HCT116 (cell line): ENCODE results near the gene FAM89B. TPM values are rescaled to one million over a fixed set of nuclear protein-coding genes. Genes with fewer than 3 reads are reported as not detected.

ENCODE experiments used
- ATAC-seq: fragments of 200-7000 bp; cut with Tn5 transposase; 2 replicates; pipeline ENCODE4 v1.9.1; 2020; ENCODE audit warnings: mild to moderate bottlenecking, moderate library complexity
- BruUV-seq: library from RNA; stranded (reverse); fragments of 400-500 nt; replicated peaks from 2 replicates; lab custom pipeline; 2021; lab: Mats Ljungman, UMichigan
- CTCF ChIA-PET: fragments of 300-600 bp; sonication (Branson Sonifier 250); formaldehyde crosslinking; loops from one replicate; lab custom pipeline; 2021; ENCODE audit warnings: antibody characterized with exemption; lab: Charles Lee
- POLR2A ChIA-PET: fragments of 300-600, 350-600 bp; sonication (Branson Sonifier 250); formaldehyde crosslinking; loops from one replicate; lab custom pipeline; 2021; ENCODE audit warnings: antibody characterized with exemption; lab: Charles Lee
- RAD21 ChIA-PET, 2 experiments: fragments of 300-600 bp; sonication (Branson Sonifier 250); formaldehyde crosslinking; loops; one replicate each; lab custom pipeline; 2023; ENCODE audit warnings: low total read pairs in 2 of 2; ENCODE audit not compliant: uncharacterized antibody in 2 of 2, unreplicated experiment in 2 of 2, low non-redundant PET in 1 of 2; lab: Charles Lee
- DNase-seq: peaks from one replicate; pipeline ENCODE4 v3.0.0-alpha.2; 2010; ENCODE audit warnings: low read depth, low spot score
- H2AFZ ChIP-seq: fragments of 200-600 bp; shearing (Covaris generic), sonication (generic); 2 replicates; pipeline ENCODE4 v1.6.1; 2017; ENCODE audit warnings: low read depth, mixed run types, mixed read lengths, antibody characterized with exemption, low read length; ENCODE audit not compliant: poor library complexity, severe bottlenecking
- H3K27ac ChIP-seq: 2 replicates; pipeline ENCODE4 v1.5.1; 2012; ENCODE audit warnings: low read depth, low read length
- H3K27me3 ChIP-seq: fragments of 200-600 bp; sonication (generic); 2 replicates; pipeline ENCODE4 v1.6.1; 2016; ENCODE audit warnings: mixed run types, low read length, mixed read lengths; ENCODE audit not compliant: insufficient read depth
- H3K36me3 ChIP-seq, 2 experiments: fragments of 200-500 bp in 1 of 2; fragments of 200-600 bp in 1 of 2; sonication (Bioruptor generic) in 1 of 2; sonication (generic) in 1 of 2; 2 replicates each; pipeline versions ENCODE4 v1.5.1 to v1.6.1; 2014 to 2016; ENCODE audit warnings: low read length in 2 of 2, inconsistent platforms in 1 of 2, mixed read lengths in 1 of 2, mixed run types in 1 of 2; ENCODE audit not compliant: insufficient read depth in 2 of 2, control insufficient read depth in 1 of 2
- H3K4me1 ChIP-seq, 2 experiments: fragments of 200-600 bp in 1 of 2; sonication (generic) in 1 of 2; 2 replicates each; pipeline versions ENCODE4 v1.5.1 to v1.6.1; 2012 to 2017; ENCODE audit warnings: low read length in 2 of 2, inconsistent platforms in 1 of 2, mild to moderate bottlenecking in 1 of 2, mixed read lengths in 1 of 2, mixed run types in 1 of 2, moderate library complexity in 1 of 2; ENCODE audit not compliant: insufficient read depth in 2 of 2, control insufficient read depth in 1 of 2
- H3K4me2 ChIP-seq: fragments of 200-600 bp; sonication (generic); 2 replicates; pipeline ENCODE4 v1.6.1; 2017; ENCODE audit warnings: mixed run types, low read length, mixed read lengths
- H3K4me3 ChIP-seq, 2 experiments: fragments of 200-600 bp in 1 of 2; sonication (generic) in 1 of 2; replicated peaks in 1 of 2; 2 replicates each; pipeline ENCODE4 v1.5.1; 2011 to 2016; ENCODE audit warnings: low read length in 2 of 2, control low read depth in 1 of 2, low read depth in 1 of 2, mild to moderate bottlenecking in 1 of 2, mixed read lengths in 1 of 2, mixed run types in 1 of 2
- H3K79me2 ChIP-seq: fragments of 200-600 bp; sonication (generic); 2 replicates; pipeline ENCODE4 v1.6.1; 2017; ENCODE audit warnings: mild to moderate bottlenecking, mixed run types, low read length, moderate library complexity, mixed read lengths; ENCODE audit not compliant: insufficient read depth
- H3K9ac ChIP-seq: fragments of 200-600 bp; sonication (generic); 2 replicates; pipeline ENCODE4 v1.6.1; 2016; ENCODE audit warnings: low read length, mixed read lengths
- H3K9me2 ChIP-seq: fragments of 200-600 bp; sonication (generic), shearing (Covaris generic); 2 replicates; pipeline ENCODE4 v1.6.1; 2017; ENCODE audit warnings: mixed run types, mild to moderate bottlenecking, moderate library complexity; ENCODE audit not compliant: insufficient read depth
- H3K9me3 ChIP-seq, 2 experiments: fragments of 200-500 bp in 1 of 2; fragments of 200-600 bp in 1 of 2; sonication (Bioruptor generic) in 1 of 2; sonication (generic) in 1 of 2; 2 replicates each; pipeline ENCODE4 v1.6.1; 2014 to 2017; ENCODE audit warnings: low read length in 2 of 2, mixed read lengths in 2 of 2, inconsistent platforms in 1 of 2, low read depth in 1 of 2, mild to moderate bottlenecking in 1 of 2, mixed run types in 1 of 2, moderate library complexity in 1 of 2; ENCODE audit not compliant: control insufficient read depth in 1 of 2, insufficient read depth in 1 of 2
- H4K20me1 ChIP-seq: fragments of 200-600 bp; sonication (generic), shearing (Covaris generic); 2 replicates; pipeline ENCODE4 v1.6.1; 2017; ENCODE audit warnings: mixed run types, mild to moderate bottlenecking, moderate library complexity; ENCODE audit not compliant: insufficient read depth
- ATF3 ChIP-seq: IDR thresholded peaks from 2 replicates; pipeline ENCODE4 v1.6.1; 2012
- CBX3 ChIP-seq: IDR thresholded peaks from 2 replicates; pipeline ENCODE4 v1.6.1; 2012; ENCODE audit warnings: low read depth
- CEBPB ChIP-seq: IDR thresholded peaks from 2 replicates; pipeline ENCODE4 v1.6.1; 2012; ENCODE audit warnings: low read depth
- EZH2phosphoT487 ChIP-seq: fragments of 200-600 bp; IDR thresholded peaks from 2 replicates; pipeline ENCODE4 v1.6.1; 2018; ENCODE audit warnings: antibody characterized with exemption, borderline replicate concordance
- JUND ChIP-seq: IDR thresholded peaks from 2 replicates; pipeline ENCODE4 v1.6.1; 2012
- POLR2AphosphoS5 ChIP-seq: IDR thresholded peaks from 2 replicates; pipeline ENCODE4 v1.6.1; 2011; ENCODE audit warnings: mild to moderate bottlenecking, low read depth, low read length, moderate library complexity
- RAD21 ChIP-seq: IDR thresholded peaks from 2 replicates; pipeline ENCODE4 v1.6.1; 2012; ENCODE audit warnings: low read depth, mild to moderate bottlenecking
- SRF ChIP-seq: IDR thresholded peaks from 2 replicates; pipeline ENCODE4 v1.6.1; 2012; ENCODE audit warnings: low read depth
- TCF7L2 ChIP-seq: IDR thresholded peaks from 2 replicates; pipeline ENCODE4 v1.7.0; 2011; ENCODE audit warnings: borderline replicate concordance, inconsistent platforms; ENCODE audit not compliant: insufficient read depth, insufficient read length; ENCODE audit errors: extremely low read depth
- ZBTB33 ChIP-seq: IDR thresholded peaks from 2 replicates; pipeline ENCODE4 v1.6.1; 2011; ENCODE audit warnings: mild to moderate bottlenecking, low read length, moderate library complexity; ENCODE audit not compliant: insufficient replicate concordance; ENCODE audit errors: extremely low read depth
- ZFX ChIP-seq: fragments of 450-650 bp; IDR thresholded peaks from 2 replicates; pipeline ENCODE4 v1.6.1; 2017
- ZNF274 ChIP-seq: fragments of 200-500 bp; sonication (Bioruptor generic); IDR thresholded peaks from 2 replicates; pipeline ENCODE4 v1.6.1; 2014; ENCODE audit warnings: mild to moderate bottlenecking, low read depth, low read length, inconsistent platforms
- intact Hi-C: fragments of 100-400 bp; cut with micrococcal nuclease; formaldehyde crosslinking; loops from 2 replicates; pipeline ENCODE4 v1.10.0; 2022
- total RNA-seq: library from RNA; stranded (reverse); gene quantifications from one replicate; pipeline ENCODE4 v1.2.1, GENCODE V29; 2021; ENCODE audit not compliant: unreplicated experiment

Gene FAM89B
- total RNA-seq, 1 experiment from 2014 or later = 60.0 TPM

DNA sequence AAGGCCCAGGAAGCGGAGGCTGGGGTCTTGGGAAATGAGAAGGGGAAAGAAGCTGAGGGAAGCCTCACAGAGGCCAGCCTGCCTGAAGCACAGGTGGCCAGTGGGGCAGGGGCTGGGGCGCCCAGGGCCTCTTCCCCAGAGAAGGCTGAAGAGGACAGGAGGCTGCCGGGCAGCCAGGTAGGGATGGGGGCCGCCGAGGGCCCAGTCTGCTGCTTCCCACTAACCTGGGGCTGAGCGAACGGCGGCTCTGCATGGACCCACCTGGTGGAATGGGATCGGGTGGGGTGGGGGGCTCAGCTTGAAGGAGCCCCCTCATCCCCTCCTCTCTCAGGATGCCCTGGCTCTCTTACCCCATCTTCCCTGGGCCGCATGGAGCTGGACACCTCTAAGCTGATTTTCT is 11.3 kb downstream of the FAM89B start (continued):
- no peak for TF ChIP-seq ATF3
- no peak for TF ChIP-seq ZNF274
- TF ChIP-seq SRF = no peak
- TF ChIP-seq JUND = no peak
- no peak for TF ChIP-seq RAD21
- TF ChIP-seq ZFX = no peak

GRCh38 chr11:65584106-65584505 is 11.8 kb downstream of the FAM89B start:
- BruUV-seq = no TSS peak
- Histone ChIP-seq H3K4me1 (peaks cover 14 to 25% of the 10 kb centered on the region in 2 experiments), H3K9me2 (no peaks in the 10 kb centered on the region), H2AFZ (no peak overlapping the region), H3K4me2 (no peak overlapping the region), H3K4me3 (no peak overlapping the region), H3K79me2 (no peaks in the 10 kb centered on the region), H3K27ac (no peak overlapping the region), H3K9me3 (no peaks in the 10 kb centered on the region), H4K20me1 (no peaks in the 10 kb centered on the region), H3K36me3 (peaks cover 2 to 4% of the 10 kb centered on the region in 2 experiments; a peak in 2 of 4 replicates), H3K27me3 (no peaks in the 10 kb centered on the region), H3K9ac (no peak overlapping the region)
- TF ChIP-seq ZBTB33 (no peak), SRF (no peak), POLR2AphosphoS5 (no peak), EZH2phosphoT487 (no peak), RAD21 (no peak), CEBPB (no peak), CBX3 (no peak), ZNF274 (no peak), JUND (no peak), TCF7L2 (no peak)
- POLR2A ChIA-PET = no interaction called here
- RAD21 ChIA-PET = no interaction called here
- no peak for ATAC-seq
- CTCF ChIA-PET = no interaction called here
- intact Hi-C loops = no loop called here
- no peak for DNase-seq
